ENCODE results near the gene NRCAM. TPM values are rescaled to one million over a fixed set of nuclear protein-coding genes. Genes with fewer than 3 reads are reported as not detected.

The NRCAM gene
- total RNA-seq, 2 experiments from 2014 or later = 3.4 to 7.0 TPM

DNA sequence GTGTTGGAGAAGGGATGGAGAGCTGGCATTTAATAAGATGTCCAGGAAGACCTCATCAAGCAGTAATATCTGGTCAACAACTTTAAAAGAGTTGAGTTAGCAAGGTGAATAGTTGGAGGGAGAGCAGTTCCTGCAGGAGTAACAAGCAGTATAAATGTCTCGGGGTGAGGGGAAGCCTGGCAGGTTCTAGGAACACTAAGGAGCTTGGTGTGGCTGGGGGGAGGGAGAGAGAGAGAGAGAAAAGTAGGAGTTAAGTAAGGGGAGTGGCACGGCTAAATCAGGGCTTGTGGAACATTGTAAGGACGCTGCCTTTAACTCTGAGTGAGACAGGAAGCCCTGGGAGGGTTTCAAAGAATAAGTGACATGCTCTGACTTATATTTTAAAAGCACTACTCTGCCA, 304.0 kb downstream of the NRCAM start:
- no peak for DNase-seq
- CTCF ChIA-PET = no interaction called here
- no peaks in the 10 kb centered on the region for H3K4me1 Mint-ChIP-seq (ENCODE audit: low read depth)
- Histone ChIP-seq H3K4me1 (ENCODE audit: insufficient read depth, low read length) (no peaks in the 10 kb centered on the region), H3K27ac (ENCODE audit: low read depth in 1 of 2, low read length in 2 of 2) (no peak overlapping the region), H3K4me3 (ENCODE audit: low read length) (no peak overlapping the region), H3K9me3 (ENCODE audit: control insufficient read depth in 1 of 2, insufficient read depth in 1 of 2, low read length in 2 of 2) (no peaks in the 10 kb centered on the region), H3K36me3 (ENCODE audit: insufficient read depth, low read length) (no peaks in the 10 kb centered on the region), H3K27me3 (ENCODE audit: control insufficient read depth in 1 of 2, insufficient read depth in 2 of 2, low read length in 2 of 2) (peaks cover 4 to 5% of the 10 kb centered on the region in 2 experiments)
- ATAC-seq (ENCODE audit: poor library complexity) = no peak
- no peaks in the 10 kb centered on the region for H3K36me3 Mint-ChIP-seq (ENCODE audit: low read depth)
- POLR2A ChIA-PET = no interaction called here
- intact Hi-C loops (cut with DNase I, micrococcal nuclease) = no loop called here
- TF ChIP-seq, protein P1, sequence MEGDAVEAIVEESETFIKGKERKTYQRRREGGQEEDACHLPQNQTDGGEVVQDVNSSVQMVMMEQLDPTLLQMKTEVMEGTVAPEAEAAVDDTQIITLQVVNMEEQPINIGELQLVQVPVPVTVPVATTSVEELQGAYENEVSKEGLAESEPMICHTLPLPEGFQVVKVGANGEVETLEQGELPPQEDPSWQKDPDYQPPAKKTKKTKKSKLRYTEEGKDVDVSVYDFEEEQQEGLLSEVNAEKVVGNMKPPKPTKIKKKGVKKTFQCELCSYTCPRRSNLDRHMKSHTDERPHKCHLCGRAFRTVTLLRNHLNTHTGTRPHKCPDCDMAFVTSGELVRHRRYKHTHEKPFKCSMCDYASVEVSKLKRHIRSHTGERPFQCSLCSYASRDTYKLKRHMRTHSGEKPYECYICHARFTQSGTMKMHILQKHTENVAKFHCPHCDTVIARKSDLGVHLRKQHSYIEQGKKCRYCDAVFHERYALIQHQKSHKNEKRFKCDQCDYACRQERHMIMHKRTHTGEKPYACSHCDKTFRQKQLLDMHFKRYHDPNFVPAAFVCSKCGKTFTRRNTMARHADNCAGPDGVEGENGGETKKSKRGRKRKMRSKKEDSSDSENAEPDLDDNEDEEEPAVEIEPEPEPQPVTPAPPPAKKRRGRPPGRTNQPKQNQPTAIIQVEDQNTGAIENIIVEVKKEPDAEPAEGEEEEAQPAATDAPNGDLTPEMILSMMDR (IDR thresholded peaks at IDR 0.05) = no peak
- no peak overlapping the region for H3K27ac Mint-ChIP-seq
- no peak overlapping the region for H3K4me3 Mint-ChIP-seq
- no peaks in the 10 kb centered on the region for H3K9me3 Mint-ChIP-seq
- peaks cover 9% of the 10 kb centered on the region for H3K27me3 Mint-ChIP-seq

DNA sequence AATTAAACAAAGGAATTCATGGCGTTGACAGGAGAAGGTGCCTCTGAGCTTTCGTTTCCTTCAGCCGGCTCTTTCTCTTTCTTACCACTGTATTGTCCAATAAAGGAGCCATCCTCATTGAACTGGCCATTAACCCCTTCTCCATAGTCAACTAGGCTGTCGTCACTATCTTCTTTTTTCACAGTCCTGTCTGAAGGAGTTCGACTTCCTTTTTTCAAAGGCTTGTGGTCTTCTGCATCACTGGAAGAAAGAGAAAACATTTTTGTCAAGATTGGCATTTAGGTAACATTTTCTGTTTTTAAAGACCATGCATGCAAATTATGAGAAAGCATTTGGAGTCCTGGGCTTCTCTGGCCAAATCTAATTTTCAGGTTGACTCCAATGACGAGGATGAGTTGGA, 306.3 kb downstream of the NRCAM start:
- Mint-ChIP-seq H3K4me3 (no peak overlapping the region), H3K27me3 (peaks cover 9% of the 10 kb centered on the region), H3K9me3 (no peaks in the 10 kb centered on the region), H3K36me3 (ENCODE audit: low read depth) (no peaks in the 10 kb centered on the region), H3K4me1 (ENCODE audit: low read depth) (no peaks in the 10 kb centered on the region), H3K27ac (no peak overlapping the region)
- ChIA-PET POLR2A (no interaction called here), CTCF (no interaction called here)
- no peak overlapping the region for H3K4me3 ChIP-seq (ENCODE audit: low read length)
- H3K9me3 ChIP-seq (ENCODE audit: control insufficient read depth in 1 of 2, insufficient read depth in 1 of 2, low read length in 2 of 2) = no peaks in the 10 kb centered on the region
- ATAC-seq (ENCODE audit: poor library complexity) (no peak), DNase-seq (no peak)
- H3K36me3 ChIP-seq (ENCODE audit: insufficient read depth, low read length) = no peaks in the 10 kb centered on the region
- H3K27ac ChIP-seq (ENCODE audit: low read depth in 1 of 2, low read length in 2 of 2) = no peak overlapping the region
- intact Hi-C loops (cut with DNase I, micrococcal nuclease) = loop anchor here in 1 of 2 experiments (2.0 to 10.0 kb wide), 2 partner anchors 35 to 685 kb away; no protein-coding TSS in a partner anchor
- TF ChIP-seq, protein P1 (IDR thresholded peaks at IDR 0.05) = no peak
- peaks cover 3% of the 10 kb centered on the region for H3K4me1 ChIP-seq (ENCODE audit: insufficient read depth, low read length)
- H3K27me3 ChIP-seq (ENCODE audit: control insufficient read depth in 1 of 2, insufficient read depth in 2 of 2, low read length in 2 of 2) = peaks cover 5 to 9% of the 10 kb centered on the region in 2 experiments

DNA sequence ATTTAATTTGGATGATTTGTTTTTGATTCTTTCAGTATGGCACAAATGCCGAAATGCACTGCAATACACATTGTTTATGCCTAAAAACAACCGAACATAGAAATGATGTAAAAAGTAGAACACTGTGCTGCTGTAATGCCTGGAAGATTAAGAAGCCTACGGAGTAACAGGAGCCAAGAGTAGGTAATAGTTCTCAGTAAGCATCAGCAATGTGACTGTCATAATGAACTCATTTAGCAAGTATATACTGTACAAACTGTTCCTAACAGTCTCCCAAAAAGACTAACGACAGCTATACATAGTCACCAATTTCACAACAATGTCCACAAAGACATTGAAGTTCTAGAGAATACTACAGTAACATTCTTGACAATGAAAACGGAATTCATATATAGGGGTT, 307.1 kb downstream of the NRCAM start:
- no peak for ATAC-seq (ENCODE audit: poor library complexity)
- ChIA-PET CTCF (no interaction called here), POLR2A (no interaction called here)

More for the DNA sequence above, 307.1 kb downstream of the NRCAM start:
- intact Hi-C loops (cut with DNase I, micrococcal nuclease) = loop anchor here in 1 of 2 experiments (2.0 to 10.0 kb wide), 2 partner anchors 34 to 684 kb away; no protein-coding TSS in a partner anchor
- Mint-ChIP-seq H3K9me3 (no peaks in the 10 kb centered on the region), H3K36me3 (ENCODE audit: low read depth) (no peaks in the 10 kb centered on the region), H3K27me3 (peaks cover 9% of the 10 kb centered on the region), H3K4me3 (no peak overlapping the region), H3K4me1 (ENCODE audit: low read depth) (no peaks in the 10 kb centered on the region), H3K27ac (no peak overlapping the region)
- TF ChIP-seq, protein P1 (IDR thresholded peaks at IDR 0.05) = no peak
- no peak for DNase-seq
- Histone ChIP-seq H3K9me3 (ENCODE audit: control insufficient read depth in 1 of 2, insufficient read depth in 1 of 2, low read length in 2 of 2) (no peaks in the 10 kb centered on the region), H3K36me3 (ENCODE audit: insufficient read depth, low read length) (no peaks in the 10 kb centered on the region), H3K4me1 (ENCODE audit: insufficient read depth, low read length) (peaks cover 3% of the 10 kb centered on the region), H3K4me3 (ENCODE audit: low read length) (no peak overlapping the region), H3K27ac (ENCODE audit: low read depth in 1 of 2, low read length in 2 of 2) (no peak overlapping the region), H3K27me3 (ENCODE audit: control insufficient read depth in 1 of 2, insufficient read depth in 2 of 2, low read length in 2 of 2) (peaks cover 5 to 10% of the 10 kb centered on the region in 2 experiments)
